Brain microvascular endothelial cell (primary cell): ENCODE measurements around the gene CARHSP1.

Source experiments
- DNase-seq: peaks from one replicate; pipeline ENCODE4 v3.0.0-alpha.2; 2020
- H3K27ac ChIP-seq: fragments of 250-450 bp; sonication (Bioruptor Pico); 2 replicates; pipeline ENCODE4 v1.5.1; 2020; ENCODE audit warnings: mild to moderate bottlenecking, moderate library complexity
- H3K27me3 ChIP-seq: fragments of 250-450 bp; sonication (Bioruptor Pico); replicated peaks from 2 replicates; pipeline ENCODE4 v1.5.1; 2020; ENCODE audit warnings: mild to moderate bottlenecking
- H3K36me3 ChIP-seq: fragments of 250-450 bp; sonication (Bioruptor Pico); replicated peaks from 2 replicates; pipeline ENCODE4 v1.5.1; 2020; ENCODE audit warnings: mild to moderate bottlenecking
- H3K4me3 ChIP-seq: 2 replicates; pipeline ENCODE4 v1.5.1; 2011; ENCODE audit warnings: low read depth, mild to moderate bottlenecking, control low read depth, low read length, moderate library complexity
- in situ Hi-C: cut with HindIII; loops from 2 replicates; pipeline ENCODE4 v1.10.0; 2017; ENCODE audit warnings: low sequenced_read_pairs, low pct_ligation_motif_present
- TF ChIP-seq, protein P1 (sequence below): IDR thresholded peaks from 2 replicates; pipeline ENCODE4 v1.5.1; 2011; ENCODE audit warnings: low read depth, mild to moderate bottlenecking, moderate library complexity, low read length, control low read depth, inconsistent platforms; ENCODE audit errors: missing control alignments

CARHSP1 gene

GRCh38 chr16:8890549-8890921 is 21.7 kb upstream of the CARHSP1 start:
- TF ChIP-seq, protein P1, sequence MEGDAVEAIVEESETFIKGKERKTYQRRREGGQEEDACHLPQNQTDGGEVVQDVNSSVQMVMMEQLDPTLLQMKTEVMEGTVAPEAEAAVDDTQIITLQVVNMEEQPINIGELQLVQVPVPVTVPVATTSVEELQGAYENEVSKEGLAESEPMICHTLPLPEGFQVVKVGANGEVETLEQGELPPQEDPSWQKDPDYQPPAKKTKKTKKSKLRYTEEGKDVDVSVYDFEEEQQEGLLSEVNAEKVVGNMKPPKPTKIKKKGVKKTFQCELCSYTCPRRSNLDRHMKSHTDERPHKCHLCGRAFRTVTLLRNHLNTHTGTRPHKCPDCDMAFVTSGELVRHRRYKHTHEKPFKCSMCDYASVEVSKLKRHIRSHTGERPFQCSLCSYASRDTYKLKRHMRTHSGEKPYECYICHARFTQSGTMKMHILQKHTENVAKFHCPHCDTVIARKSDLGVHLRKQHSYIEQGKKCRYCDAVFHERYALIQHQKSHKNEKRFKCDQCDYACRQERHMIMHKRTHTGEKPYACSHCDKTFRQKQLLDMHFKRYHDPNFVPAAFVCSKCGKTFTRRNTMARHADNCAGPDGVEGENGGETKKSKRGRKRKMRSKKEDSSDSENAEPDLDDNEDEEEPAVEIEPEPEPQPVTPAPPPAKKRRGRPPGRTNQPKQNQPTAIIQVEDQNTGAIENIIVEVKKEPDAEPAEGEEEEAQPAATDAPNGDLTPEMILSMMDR = no peak
- in situ Hi-C loops = no loop called here
- no peak for DNase-seq

DNA sequence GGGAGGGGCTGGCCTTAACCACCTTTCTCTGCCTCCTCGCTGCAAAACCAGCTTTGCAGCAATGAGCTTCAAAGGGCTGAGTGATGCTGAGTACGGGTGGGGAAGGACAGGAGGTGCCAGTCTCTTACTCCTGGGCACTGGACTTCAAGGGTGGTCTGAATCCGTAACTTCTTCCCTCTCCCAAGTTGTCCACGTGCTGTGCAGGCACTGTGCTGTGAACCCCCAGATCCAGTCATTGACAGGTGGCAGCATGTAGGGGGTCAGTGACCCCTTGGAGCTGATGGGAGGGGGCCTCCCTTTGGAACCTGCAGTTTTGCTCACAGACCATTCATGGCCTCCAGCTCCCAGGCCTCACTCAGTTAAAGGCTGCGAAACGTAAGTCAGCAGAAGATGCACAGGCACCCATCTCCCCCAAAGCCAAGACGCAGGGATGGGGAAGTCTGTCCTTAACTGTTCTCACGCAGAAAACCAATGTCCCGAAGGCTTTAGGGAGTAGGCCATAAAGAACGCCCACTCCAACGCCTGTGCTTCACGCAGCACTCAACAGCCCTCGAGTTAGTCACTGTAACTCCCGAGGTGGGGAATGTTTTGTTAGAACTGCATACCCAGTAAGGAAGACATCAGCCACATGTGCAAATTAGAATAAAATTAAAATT is 21.2 kb upstream of the CARHSP1 start:
- in situ Hi-C loops = no loop called here
- H3K27me3 ChIP-seq = no peaks in the 10 kb centered on the region
- DNase-seq = no peak
- H3K36me3 ChIP-seq = peaks cover 39% of the 10 kb centered on the region
- H3K4me3 ChIP-seq = no peak overlapping the region
- H3K27ac ChIP-seq = no peak overlapping the region
- TF ChIP-seq, protein P1 = no peak

More at GRCh38 chr16:8890549-8890921, 21.7 kb upstream of the CARHSP1 start:
- Histone ChIP-seq H3K27ac (no peak overlapping the region), H3K4me3 (no peak overlapping the region), H3K36me3 (peaks cover 44% of the 10 kb centered on the region), H3K27me3 (no peaks in the 10 kb centered on the region)

DNA sequence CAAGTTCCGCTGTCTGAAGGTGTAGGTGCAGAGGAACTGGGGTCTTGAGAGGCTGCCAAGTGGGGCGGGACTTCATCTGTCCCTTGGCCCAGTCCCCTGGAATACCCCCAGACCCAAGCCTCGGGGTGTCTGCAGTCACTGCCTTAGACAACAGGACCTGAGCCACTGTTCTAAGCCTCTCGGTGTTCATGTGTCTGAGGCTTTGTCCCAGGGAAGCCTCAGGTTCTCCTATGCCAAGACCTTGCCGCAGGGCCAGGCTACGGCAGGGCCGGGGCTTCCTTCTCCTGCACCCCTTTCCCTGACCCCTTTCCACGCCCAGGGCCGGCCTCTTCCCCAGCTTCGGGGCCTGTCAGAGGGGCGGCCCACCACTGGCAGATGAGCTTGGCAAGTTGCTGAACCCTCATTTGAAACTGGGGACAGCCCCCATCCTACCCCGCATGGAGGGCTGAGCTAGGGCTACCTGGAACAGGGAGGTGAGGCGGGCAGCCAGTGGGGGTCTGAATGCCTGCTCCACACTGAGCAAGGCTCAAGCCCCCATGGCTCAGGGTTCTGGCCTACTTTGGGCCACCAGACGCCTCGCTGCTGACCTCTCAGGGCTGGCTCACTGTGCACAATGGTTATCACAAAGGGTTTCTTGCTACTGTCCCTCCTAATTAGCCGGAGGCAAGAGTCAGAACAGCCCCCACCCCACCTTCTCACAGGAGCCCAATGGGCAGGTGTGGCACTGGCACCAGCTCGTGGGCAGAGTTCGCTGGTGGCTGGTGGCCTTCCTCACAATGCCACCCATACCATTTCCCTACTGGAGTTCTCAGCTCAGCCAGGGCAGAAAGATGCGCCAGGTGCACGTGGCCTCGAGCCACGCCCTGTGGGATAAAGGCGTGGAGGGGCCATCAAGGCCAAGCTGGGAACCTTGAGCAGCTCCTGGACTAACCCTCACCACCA is 20.4 kb upstream of the CARHSP1 start:
- H3K36me3 ChIP-seq = peaks cover 32% of the 10 kb centered on the region

GRCh38 chr16:8887952-8888560 is 19.2 kb upstream of the CARHSP1 start:
- in situ Hi-C loops = no loop called here
- peak; percentile 48 for DNase-seq

More for the DNA sequence above, 20.4 kb upstream of the CARHSP1 start:
- TF ChIP-seq, protein P1 = no peak
- in situ Hi-C loops = no loop called here
- Histone ChIP-seq H3K4me3 (no peak overlapping the region), H3K27ac (no peak overlapping the region), H3K27me3 (no peaks in the 10 kb centered on the region)
- no peak for DNase-seq

DNA sequence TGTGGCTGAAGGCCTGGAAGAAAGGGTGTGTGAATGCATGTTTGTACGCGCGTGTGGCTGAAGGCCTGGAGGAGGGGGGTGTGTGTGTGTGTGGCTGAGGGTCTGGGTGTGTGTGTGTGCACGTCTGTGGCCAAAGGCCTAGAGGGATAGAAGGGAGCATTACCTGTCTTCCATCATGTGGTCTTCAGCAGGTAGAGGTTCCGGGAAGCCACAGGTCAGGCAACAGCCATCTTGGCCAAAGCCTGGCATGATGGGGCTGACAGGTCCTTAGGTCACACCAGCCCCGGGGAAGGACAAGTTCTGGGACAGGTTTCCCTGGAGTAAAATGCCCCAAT is 18.6 kb upstream of the CARHSP1 start:
- in situ Hi-C loops = no loop called here
- TF ChIP-seq, protein P1 = no peak
- no peak overlapping the region for H3K4me3 ChIP-seq
- DNase-seq = no peak
- H3K27ac ChIP-seq = no peak overlapping the region
- H3K27me3 ChIP-seq = no peaks in the 10 kb centered on the region
- peaks cover 20% of the 10 kb centered on the region for H3K36me3 ChIP-seq

More at GRCh38 chr16:8887952-8888560, 19.2 kb upstream of the CARHSP1 start:
- Histone ChIP-seq H3K36me3 (peaks cover 21% of the 10 kb centered on the region), H3K27ac (no peak overlapping the region), H3K4me3 (no peak overlapping the region), H3K27me3 (no peaks in the 10 kb centered on the region)
- TF ChIP-seq, protein P1 = no peak
